Esophagus muscularis mucosa (tissue), 4 donors: ENCODE results near the gene NKPD1. TPM values are rescaled to one million over a fixed set of nuclear protein-coding genes. Genes with fewer than 3 reads are reported as not detected.

Experiments
- DNase-seq: peaks from one replicate; pipeline ENCODE4 v3.0.0-alpha.2; 2017; ENCODE audit errors: extremely low spot score
- H3K27ac ChIP-seq, 4 donors: fragments of 200-600 bp; sonication (generic); replicated peaks in 1 of 4; 1 replicate in 3 of 4; 2 replicates in 1 of 4; pipeline ENCODE4 v1.5.1; 2016 to 2019; ENCODE audit warnings: mild to moderate bottlenecking in 1 of 4
- H3K27me3 ChIP-seq, 4 donors: fragments of 200-600 bp; sonication (generic); one replicate each; pipeline versions ENCODE4 v1.5.1 to v1.6.0; 2016 to 2019
- H3K36me3 ChIP-seq, 4 donors: fragments of 200-600 bp; sonication (generic); one replicate each; pipeline ENCODE4 v1.5.1; 2016 to 2019
- H3K4me1 ChIP-seq, 4 donors: fragments of 200-600 bp; sonication (generic); one replicate each; pipeline ENCODE4 v1.5.1; 2016 to 2019
- H3K4me3 ChIP-seq, 4 donors: fragments of 200-600 bp; sonication (generic); 1 replicate in 2 of 4; 2 replicates in 2 of 4; pipeline ENCODE4 v1.5.1; 2016 to 2019; ENCODE audit warnings: mild to moderate bottlenecking in 4 of 4, moderate library complexity in 1 of 4
- H3K9me3 ChIP-seq, 4 donors: fragments of 200-600 bp; sonication (generic); 1 replicate in 3 of 4; 2 replicates in 1 of 4; pipeline ENCODE4 v1.5.1; 2016 to 2019
- EP300 ChIP-seq: sonication (generic); formaldehyde crosslinking; IDR thresholded peaks from one replicate; pipeline ENCODE4 v1.6.1; 2017; ENCODE audit warnings: antibody characterized with exemption
- POLR2A ChIP-seq: fragments of 450-650 bp; IDR thresholded peaks from one replicate; pipeline ENCODE4 v1.6.1; 2017; ENCODE audit warnings: antibody characterized with exemption, moderate library complexity, mild to moderate bottlenecking, low read depth
- POLR2AphosphoS5 ChIP-seq, 2 donors: sonication (generic); formaldehyde crosslinking; IDR thresholded peaks; one replicate each; pipeline ENCODE4 v1.6.1; 2017; ENCODE audit warnings: antibody characterized with exemption in 2 of 2
- WGBS: methylation state at CpG from one replicate; pipeline ENCODE4 v1.1.5; 2018; 5-methylcytosine and 5-hydroxymethylcytosine counted together
- intact Hi-C: fragments of 100-400 bp; cut with DNase I; formaldehyde crosslinking; loops from one replicate; pipeline ENCODE4 v1.15.1; 2023
- total RNA-seq, 4 donors: library from RNA; depleted of rRNA; stranded (reverse); fragments of >200 nt; gene quantifications; one replicate each; pipeline versions ENCODE4 v1.1.0 to v1.2.1, GENCODE V29; 2016
- TF ChIP-seq, protein P1 (sequence below), 3 experiments: fragments of 200-600 bp in 2 of 3; fragments of 450-650 bp in 1 of 3; sonication (generic) in 2 of 3; IDR thresholded peaks; one replicate each; pipeline ENCODE4 v1.5.1; 2017 to 2019; ENCODE audit warnings: antibody characterized with exemption in 3 of 3, mild to moderate bottlenecking in 2 of 3, moderate library complexity in 1 of 3

NKPD1 gene
- total RNA-seq, 4 donors from 2014 or later: 0.26 TPM; not detected in 3

DNA sequence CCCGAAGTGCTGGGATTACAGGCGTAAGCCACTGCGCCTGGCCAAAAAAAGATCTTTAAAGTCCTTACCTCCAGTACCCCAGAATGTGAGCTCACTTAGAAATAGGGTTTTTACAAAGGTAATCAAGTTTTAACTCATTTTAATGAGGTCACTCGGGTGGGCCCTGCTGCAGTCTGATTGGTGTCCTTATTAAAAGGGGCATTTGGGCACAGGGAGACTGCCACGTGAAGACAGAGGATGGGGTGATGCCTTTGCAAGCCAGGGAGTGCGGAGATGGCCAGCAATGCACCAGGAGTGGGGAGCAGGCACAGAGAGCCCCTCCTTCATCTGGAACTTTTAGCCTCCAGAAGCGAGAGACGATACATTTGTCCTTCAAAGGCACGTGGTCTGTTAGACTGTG lies 11.7 kb downstream of the NKPD1 start:
- TF ChIP-seq EP300: no peak
- no peak for TF ChIP-seq POLR2AphosphoS5 (IDR thresholded peaks at IDR 0.05)
- TF ChIP-seq, protein P1, sequence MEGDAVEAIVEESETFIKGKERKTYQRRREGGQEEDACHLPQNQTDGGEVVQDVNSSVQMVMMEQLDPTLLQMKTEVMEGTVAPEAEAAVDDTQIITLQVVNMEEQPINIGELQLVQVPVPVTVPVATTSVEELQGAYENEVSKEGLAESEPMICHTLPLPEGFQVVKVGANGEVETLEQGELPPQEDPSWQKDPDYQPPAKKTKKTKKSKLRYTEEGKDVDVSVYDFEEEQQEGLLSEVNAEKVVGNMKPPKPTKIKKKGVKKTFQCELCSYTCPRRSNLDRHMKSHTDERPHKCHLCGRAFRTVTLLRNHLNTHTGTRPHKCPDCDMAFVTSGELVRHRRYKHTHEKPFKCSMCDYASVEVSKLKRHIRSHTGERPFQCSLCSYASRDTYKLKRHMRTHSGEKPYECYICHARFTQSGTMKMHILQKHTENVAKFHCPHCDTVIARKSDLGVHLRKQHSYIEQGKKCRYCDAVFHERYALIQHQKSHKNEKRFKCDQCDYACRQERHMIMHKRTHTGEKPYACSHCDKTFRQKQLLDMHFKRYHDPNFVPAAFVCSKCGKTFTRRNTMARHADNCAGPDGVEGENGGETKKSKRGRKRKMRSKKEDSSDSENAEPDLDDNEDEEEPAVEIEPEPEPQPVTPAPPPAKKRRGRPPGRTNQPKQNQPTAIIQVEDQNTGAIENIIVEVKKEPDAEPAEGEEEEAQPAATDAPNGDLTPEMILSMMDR (IDR thresholded peaks at IDR 0.05): no peak
- TF ChIP-seq POLR2A: no peak
- Histone ChIP-seq H3K9me3 (no peaks in the 10 kb centered on the region), H3K4me3 (no peak overlapping the region), H3K36me3 (peaks cover 18 to 43% (median 36%) of the 10 kb centered on the region in 4 donors), H3K27ac (no peak overlapping the region), H3K4me1 (peaks cover 23 to 30% (median 27%) of the 10 kb centered on the region in 4 donors), H3K27me3 (peaks cover 0 to 42% (median 26%) of the 10 kb centered on the region in 4 donors)
- intact Hi-C loops: no loop called here
- 95% methylated on average over 9 of the region's 9 CpGs for WGBS
- no peak for DNase-seq

DNA sequence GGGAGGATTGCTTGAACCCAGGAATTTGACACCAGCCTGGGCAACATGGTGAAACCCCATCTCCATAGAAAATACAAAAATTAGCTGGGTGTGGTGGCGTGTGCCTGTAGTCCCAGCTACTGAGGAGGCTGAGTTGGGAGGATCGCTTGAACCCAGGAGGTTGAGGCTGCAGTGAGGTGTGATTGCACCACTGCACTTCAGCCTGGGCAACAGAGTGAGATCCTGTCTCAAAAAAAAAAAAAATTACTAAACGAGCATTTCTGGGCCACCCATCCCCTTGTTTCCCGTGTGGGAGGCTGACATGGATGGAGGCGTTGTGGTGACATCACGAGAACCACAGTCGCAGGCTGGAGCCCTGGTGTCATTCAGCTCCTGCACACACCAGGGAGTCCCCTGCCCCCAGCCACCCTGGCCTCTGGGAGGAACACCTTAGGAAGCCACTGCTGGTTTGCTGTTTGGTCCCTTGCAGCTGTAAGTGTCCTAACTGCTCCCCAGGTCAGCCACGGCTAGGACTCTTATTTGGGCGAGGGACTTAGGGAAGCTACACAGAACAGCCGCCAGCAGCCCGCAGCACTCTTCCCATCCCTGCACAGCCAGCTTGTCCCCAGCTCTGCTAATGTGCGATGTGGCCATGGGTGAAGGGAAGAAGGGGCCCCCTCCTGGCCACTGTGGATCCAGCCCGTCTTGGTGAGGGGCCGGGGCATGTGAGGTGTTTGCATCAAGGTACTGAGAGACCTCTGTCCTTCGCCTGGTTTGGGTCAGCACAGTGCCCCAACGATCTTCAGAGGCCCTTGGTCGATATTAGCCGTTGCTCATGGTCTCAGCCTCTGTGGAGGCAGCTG lies 12.7 kb downstream of the NKPD1 start:
- H3K27me3 ChIP-seq: peaks cover 0 to 31% (median 22%) of the 10 kb centered on the region in 4 donors
- no peak overlapping the region for H3K4me3 ChIP-seq
- DNase-seq: no peak
- intact Hi-C loops: no loop called here
- no peaks in the 10 kb centered on the region for H3K9me3 ChIP-seq
- no peak overlapping the region for H3K27ac ChIP-seq
- TF ChIP-seq EP300 (no peak), POLR2AphosphoS5 (IDR thresholded peaks at IDR 0.05) (no peak), POLR2A (no peak)
- TF ChIP-seq, protein P1 (IDR thresholded peaks at IDR 0.05): no peak
- H3K4me1 ChIP-seq: peaks cover 14 to 19% (median 16%) of the 10 kb centered on the region in 4 donors
- WGBS: 84% methylated on average over 9 of the region's 18 CpGs
- peaks cover 18 to 53% (median 44%) of the 10 kb centered on the region in 4 donors for H3K36me3 ChIP-seq

DNA sequence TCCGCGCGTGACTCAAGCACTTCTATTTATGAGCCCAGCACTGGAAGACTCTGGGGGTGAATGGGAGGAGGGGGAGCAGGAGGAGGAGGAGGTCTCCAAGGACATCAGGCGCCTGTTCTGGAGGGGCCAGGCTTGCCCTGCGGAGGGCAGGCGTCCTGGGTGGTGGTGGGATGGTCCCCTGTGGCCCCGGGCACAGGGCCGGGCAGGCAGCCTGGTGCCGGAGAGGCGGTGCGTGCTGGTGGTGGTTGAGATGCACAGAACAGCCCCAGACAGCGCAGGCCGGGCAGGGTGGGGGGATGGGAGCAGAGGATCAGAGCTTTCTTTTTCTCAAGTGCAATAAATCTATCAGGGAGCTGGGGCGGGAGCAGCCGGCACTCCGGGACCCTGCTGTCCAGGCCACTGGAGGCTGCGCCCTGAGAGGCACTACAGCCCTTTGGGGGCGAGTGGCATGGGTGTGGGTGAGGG lies 14.0 kb downstream of the NKPD1 start:
- no peaks in the 10 kb centered on the region for H3K9me3 ChIP-seq
- H3K27ac ChIP-seq: no peak overlapping the region
- intact Hi-C loops: no loop called here
- H3K36me3 ChIP-seq: peaks cover 30 to 66% (median 57%) of the 10 kb centered on the region in 4 donors
- H3K27me3 ChIP-seq: peaks cover 0 to 18% (median 12%) of the 10 kb centered on the region in 4 donors
- TF ChIP-seq POLR2AphosphoS5 (IDR thresholded peaks at IDR 0.05): no peak
- TF ChIP-seq EP300: no peak
- TF ChIP-seq POLR2A: no peak
- TF ChIP-seq, protein P1 (IDR thresholded peaks at IDR 0.05): no peak
- H3K4me3 ChIP-seq: no peak overlapping the region
- WGBS: 91% methylated on average over 15 of the region's 18 CpGs
- DNase-seq: no peak
- peaks cover under 1 to 7% (median 3%) of the 10 kb centered on the region in 4 donors for H3K4me1 ChIP-seq

DNA sequence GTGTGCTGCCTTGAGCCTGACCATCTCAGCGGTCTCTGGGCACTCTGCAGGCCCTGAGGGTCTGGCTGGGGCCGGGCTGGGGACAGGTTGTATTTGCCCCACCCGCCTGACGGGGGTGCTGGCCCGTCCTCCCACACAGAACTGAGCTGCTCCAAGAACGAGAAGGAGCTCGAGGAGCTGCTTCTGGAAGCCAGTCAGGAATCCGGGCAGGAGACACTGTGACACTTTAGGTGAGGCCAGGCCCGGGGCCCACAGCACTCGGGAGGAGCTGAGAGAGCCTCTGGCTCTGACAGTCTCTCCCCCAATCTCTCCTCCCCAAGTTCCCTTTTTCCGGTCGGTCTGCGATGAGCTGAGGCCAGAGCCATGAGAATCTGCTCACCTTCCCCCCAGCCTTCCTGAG lies 14.5 kb downstream of the NKPD1 start:
- Histone ChIP-seq H3K4me1 (peaks cover 0 to 1% (median 0%) of the 10 kb centered on the region in 4 donors), H3K27ac (no peak overlapping the region), H3K9me3 (no peaks in the 10 kb centered on the region), H3K27me3 (peaks cover 0 to 13% (median 7%) of the 10 kb centered on the region in 4 donors), H3K4me3 (no peak overlapping the region), H3K36me3 (peaks cover 32 to 71% (median 62%) of the 10 kb centered on the region in 4 donors)
- 88% methylated on average over 11 of the region's 13 CpGs for WGBS
- intact Hi-C loops: no loop called here
- no peak for DNase-seq
- no peak for TF ChIP-seq POLR2AphosphoS5 (IDR thresholded peaks at IDR 0.05)
- TF ChIP-seq, protein P1 (IDR thresholded peaks at IDR 0.05): no peak
- no peak for TF ChIP-seq EP300
- no peak for TF ChIP-seq POLR2A
